GM21717 (cell line): ENCODE results near the gene MUC12.
"Not testable (repeated sequence)": the region's sequence is repeated elsewhere in the genome, so short reads cannot be mapped to it uniquely, and the experiment has no call there.

Experiments used
- ATAC-seq: cut with Tn5 transposase; IDR thresholded peaks from one replicate; pipeline ENCODE4 v1.9.1; 2021; ENCODE audit warnings: mild to moderate bottlenecking, moderate library complexity; ENCODE audit not compliant: unreplicated experiment

Gene MUC12

GRCh38 chr7:101064176-101064550, 94.8 kb downstream of the MUC12 start:
- ATAC-seq = not testable (repeated sequence)

GRCh38 chr7:101065162-101065561, 95.8 kb downstream of the MUC12 start:
- not testable (repeated sequence) for ATAC-seq

GRCh38 chr7:101066141-101066832, 96.9 kb downstream of the MUC12 start:
- no peak for ATAC-seq

- no peak for ATAC-seq
Measured at GRCh38 chr7:101066833-101067177, 97.4 kb downstream of the MUC12 start.

- no peak for ATAC-seq
Measured at GRCh38 chr7:101068401-101068800, 99.0 kb downstream of the MUC12 start.
